Amniotic epithelial cell (primary cell): ENCODE data around the gene IGFL1.
"Not testable (repeated sequence)": the region's sequence is repeated elsewhere in the genome, so short reads cannot be mapped to it uniquely, and the experiment has no call there.

ENCODE experiments used
- DNase-seq: peaks from one replicate; pipeline ENCODE4 v3.0.0-alpha.2; 2010; ENCODE audit warnings: low read depth

Gene IGFL1

DNA sequence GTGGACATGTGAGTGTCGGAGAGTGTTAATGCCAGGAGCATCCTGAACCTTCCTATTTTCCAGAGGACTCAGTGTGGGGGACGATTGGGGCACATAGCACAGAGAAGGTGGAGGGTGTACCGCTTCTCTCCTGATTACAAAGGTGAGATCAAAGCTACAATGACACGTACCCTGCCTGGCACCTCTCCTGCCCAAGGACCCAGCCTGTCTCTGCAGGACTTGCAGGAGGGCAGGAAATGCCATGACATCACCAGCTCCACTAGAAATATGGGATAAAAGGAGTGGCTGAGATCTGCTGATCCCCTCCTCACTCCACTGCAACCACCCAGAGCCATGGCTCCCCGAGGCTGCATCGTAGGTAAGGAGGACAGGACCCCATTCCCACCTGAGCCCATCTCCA, at the start of gene IGFL1:
IGFL1 (plus strand) TSS at position 301 of the 400 bp plus-strand sequence; CDS start at position 334, 33 bp downstream.
- no peak for DNase-seq

- DNase-seq, result peak; percentile 42
Observed at GRCh38 chr19:46180701-46181387, 48.7 kb upstream of the IGFL1 start.

GRCh38 chr19:46181388-46181779, 48.2 kb upstream of the IGFL1 start:
- peak; percentile 52 for DNase-seq

- DNase-seq, result no peak
Observed at GRCh38 chr19:46182476-46182875, 47.1 kb upstream of the IGFL1 start.

DNA sequence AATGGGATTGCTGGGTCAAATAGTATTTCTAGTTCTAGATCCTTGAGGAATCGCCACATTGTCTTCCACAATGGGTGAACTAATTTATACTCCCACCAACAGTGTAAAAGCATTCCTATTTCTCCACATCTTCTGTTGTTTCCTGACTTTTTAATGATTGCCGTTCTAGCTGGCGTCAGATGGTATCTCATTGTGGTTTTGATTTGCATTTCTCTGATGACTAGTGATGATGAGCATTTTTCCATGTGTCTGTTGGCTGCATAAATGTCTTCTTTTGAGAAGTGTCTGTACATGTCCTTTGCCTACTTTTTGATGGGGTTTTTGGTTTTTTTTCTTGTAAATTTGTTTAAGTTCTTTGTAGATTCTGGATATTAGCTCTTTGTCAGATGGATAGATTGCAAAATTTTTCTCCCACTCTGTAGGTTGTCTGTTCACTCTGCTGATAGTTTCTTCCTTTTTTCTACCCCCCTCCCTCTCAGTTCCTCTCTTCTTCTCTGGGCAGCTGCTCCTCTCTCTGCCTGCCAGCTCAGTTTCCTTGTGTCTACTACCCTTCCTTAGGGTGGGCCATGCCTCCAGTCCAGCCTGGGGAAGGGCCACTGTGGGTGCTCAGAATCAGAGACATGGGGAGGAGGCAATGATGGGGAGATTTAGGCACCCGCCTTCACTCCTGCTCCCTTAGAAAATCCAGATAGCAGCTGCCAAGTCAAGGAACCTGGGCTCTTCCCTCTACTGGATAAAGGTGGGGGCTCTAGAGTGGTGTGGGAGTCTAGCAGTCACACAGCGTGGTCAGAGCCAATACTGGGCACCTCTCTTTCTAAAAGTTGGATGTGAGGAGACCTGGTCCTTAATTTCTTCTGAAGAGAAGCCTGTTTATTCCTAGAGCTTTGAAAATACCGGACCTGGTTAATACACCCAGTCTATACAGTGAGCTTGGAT, 44.5 kb upstream of the IGFL1 start:
- DNase-seq, result peak; percentile 60

GRCh38 chr19:46186101-46186716, 43.3 kb upstream of the IGFL1 start:
- no peak for DNase-seq

DNA sequence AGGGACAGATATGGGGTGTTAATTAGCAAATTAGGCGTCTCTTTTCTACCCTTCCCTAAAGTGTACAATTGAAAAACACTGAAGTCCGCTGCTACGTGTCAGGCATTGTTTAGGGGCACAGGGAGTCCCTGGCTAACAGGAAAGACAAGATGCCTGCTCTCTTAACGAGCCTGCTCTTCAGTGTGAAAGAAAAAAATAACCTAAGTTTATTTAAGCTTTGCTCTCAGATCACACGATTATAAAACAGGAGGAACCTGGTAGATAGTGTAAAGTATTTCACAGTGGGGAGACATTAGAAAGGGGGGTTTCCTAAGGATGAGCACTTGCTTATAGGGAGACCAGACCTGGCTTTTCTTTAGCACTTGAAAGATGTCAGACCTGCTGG, 42.8 kb upstream of the IGFL1 start:
- no peak for DNase-seq

DNA sequence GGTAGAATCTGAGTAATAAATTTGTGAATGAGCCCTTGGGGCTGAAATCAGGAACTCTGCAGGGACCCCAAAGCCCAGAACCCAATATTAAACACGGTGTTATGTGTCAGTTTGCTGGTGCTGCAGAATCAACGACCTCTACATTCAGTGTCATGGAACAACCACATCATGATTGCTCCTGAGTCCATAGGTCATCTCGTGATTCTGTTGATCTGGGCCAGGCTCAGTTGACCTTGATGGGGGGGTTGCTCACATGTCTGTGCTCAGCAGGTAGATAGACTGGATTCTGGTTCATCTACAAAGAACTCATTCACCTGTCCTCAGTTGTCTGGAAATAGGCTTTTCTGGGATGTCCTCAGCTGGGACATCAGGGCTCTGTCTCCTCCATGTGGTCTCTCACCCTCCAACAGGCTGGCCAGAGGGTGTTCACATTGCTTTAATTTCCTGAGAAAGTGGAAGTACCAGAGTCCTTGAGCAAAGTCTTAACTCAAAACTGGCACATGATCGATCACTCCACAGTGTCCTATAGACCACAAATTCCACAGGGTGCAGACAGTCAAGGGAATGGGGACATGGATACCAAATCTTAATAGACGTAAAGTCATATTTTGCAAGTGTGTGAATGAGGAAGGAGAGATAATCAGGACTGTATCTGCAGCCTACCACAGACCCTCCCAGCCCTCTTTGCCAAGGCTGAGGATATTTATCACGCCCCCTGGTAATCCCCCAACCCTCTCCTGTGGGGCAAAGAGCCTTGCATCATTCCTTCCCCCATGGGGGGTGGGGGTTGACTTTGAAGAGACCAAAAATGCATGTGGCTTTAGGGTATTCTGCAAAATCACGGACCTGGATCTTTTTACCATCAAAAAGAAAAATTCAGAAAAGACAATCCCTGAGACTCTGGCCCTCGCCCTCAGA, 39.3 kb upstream of the IGFL1 start:
- no peak for DNase-seq

DNA sequence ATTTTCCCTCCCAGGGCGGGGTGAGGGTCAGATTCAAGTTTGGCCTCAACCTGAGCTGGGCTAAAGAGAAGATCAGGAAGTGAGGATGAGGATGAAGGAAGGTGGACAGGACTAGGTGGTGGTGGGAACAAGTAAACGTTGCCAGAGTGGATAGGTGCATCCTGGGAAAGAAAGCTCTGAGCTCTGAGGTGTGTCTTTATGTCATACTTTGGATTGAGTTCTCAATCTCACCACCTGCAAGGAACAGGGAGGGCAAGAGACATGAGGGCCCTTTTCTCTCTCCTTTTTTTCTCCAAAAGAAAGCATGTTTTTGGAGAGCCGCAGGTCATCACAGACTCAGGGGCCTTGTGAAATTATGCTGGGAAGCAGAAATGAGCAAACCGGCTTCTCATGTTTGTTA, 38.2 kb upstream of the IGFL1 start:
- DNase-seq, result no peak

DNA sequence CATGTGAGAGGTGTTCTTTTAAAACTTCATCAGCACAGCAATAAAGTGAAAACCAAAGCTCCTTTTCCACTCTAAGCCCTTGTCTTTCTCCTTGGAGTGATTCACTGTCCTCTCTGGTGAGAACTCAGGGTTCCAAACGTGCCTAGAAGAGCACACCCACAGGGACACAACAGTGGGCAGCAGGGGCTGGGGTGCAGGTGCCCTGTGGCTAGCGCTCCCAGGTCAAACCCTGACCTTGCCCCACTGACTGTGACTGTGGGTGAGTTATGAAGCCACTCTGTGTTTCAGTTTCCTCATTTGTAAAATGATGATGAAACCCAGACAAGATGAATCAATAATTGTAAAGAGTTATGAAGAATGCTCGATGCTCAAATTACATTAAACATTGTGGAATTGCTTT, 37.6 kb upstream of the IGFL1 start:
- no peak for DNase-seq

DNA sequence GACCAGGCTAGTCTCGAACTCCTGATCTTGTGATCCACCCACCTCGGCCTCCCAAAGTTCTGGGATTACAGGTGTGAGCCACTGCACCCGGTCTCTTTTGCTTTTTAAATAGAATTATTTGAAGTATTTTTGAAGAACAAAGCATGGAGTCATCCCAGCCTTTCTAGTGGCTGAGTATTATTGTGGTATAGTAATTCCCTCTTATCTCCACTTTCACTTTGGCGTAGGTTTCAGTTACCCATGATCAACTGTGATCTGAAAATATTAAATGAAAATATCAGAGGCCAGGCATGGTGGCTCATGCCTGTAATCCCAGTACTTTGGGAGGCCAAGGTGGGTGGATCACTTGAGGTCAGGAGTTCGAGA, 36.9 kb upstream of the IGFL1 start:
- DNase-seq, result not testable (repeated sequence)

DNA sequence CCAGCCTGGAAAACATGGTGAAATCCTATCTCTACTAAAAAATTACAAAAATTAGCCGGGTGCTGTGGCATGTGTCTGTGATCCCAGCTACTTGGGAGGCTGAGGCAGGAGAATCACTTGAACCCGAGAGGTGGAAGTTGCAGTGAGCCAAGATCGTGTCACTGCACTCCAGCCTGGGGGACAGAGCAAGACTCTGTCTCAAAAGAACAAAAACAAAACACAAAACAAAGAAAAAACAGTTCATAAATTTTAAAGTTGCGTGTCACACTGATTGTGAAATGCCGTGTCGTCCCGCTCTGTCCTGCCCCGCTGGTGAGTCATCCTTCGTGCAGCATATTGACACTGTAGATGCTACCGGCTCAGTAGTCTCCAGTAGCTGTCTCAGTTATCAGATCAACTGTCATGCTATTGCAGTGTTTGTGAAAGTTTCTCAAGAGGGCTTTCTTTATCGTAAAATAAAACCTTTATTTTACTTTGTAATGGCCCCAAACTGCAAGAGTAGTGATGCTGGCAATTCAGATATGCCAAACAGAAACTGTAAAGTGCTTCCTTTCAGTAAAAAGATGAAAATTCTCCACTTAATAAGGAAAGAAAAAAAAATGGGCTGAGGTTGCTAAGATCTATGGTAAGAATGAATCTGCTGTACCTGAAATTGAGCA, 36.4 kb upstream of the IGFL1 start:
- DNase-seq, result peak; percentile 58

- DNase-seq, result peak; percentile 19
Observed at GRCh38 chr19:46193678-46194077, 35.9 kb upstream of the IGFL1 start.

- no peak for DNase-seq
Observed at GRCh38 chr19:46195104-46195503, 34.4 kb upstream of the IGFL1 start.

GRCh38 chr19:46195919-46196318, 33.6 kb upstream of the IGFL1 start:
- DNase-seq, result not testable (repeated sequence)

GRCh38 chr19:46196410-46197124, 33.0 kb upstream of the IGFL1 start:
- no peak for DNase-seq

GRCh38 chr19:46197314-46198070, 32.0 kb upstream of the IGFL1 start:
- DNase-seq, result no peak

DNA sequence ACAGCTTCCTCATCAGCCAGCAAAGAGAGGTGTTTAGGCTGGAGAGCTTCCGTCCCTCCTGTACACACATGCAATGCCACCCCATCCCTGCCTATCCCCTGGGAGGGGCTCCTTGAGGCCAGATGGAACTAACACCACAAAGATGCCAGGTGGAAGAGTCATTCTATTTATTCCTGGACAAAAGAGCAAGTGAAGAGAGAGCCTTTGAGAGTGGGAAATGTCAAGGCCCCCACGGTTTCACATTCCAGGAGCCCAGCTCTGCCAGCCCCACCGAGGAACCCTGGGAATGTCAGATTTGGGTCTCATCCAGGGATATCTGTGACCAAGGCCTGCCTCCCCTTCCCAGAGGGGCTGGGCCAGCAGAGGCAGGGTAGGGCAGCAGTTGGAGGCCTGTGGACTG, 30.8 kb upstream of the IGFL1 start:
- no peak for DNase-seq

DNA sequence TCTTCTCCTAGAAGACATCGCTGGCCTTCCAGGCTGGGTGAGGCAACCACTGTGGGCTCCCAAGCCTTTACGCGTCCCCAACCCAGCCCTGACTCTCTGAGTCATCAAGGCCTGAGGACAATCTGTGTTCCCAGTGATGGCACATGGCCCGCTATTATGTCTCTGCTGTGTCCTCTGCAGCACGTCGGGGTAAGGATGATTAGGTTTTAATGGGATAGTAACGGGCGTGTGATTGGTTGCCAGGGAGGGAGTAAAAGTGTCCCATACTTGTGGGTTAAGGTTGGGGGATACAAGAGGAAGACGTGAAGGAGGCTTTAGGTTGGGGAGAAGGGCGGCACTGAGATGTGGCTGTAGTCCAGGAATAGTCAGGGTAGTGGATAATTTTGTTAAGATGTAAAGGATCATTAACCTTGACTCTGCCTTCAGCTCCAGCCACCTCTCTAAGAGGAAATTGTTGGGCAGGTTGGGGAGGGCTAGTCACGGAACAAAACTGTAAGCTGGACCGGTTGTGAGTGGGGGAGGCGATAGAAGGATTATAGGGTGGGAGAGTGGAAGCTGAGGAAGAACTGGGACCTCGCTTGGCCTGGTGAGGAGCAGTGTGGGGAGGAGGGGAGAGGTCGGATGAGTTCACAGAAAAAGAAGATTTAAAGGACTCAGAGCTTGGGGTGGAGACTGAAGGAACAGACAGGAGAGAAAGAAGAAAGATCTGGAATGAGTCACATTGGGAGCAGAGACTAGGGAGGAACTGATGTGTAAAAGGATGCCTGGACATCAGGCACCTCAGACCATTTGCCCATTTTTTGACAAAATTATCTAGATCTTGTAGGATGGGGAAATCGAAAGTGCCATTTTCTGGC, 27.9 kb upstream of the IGFL1 start:
- DNase-seq, result no peak
